Amygdala (tissue), 56 donors: ENCODE data around the gene DYRK4.
A peak's percentile ranks its signal among the peaks of the same experiment; 100 is the strongest.

Experiments used
- DNase-seq, 56 donors: peaks; one replicate each; lab custom pipeline; 2025; lab: John Stamatoyannopoulos, UW

DYRK4 gene

GRCh38 chr12:4609071-4609470 lies 47.1 kb downstream of the DYRK4 start:
- no peak for DNase-seq

- no peak for DNase-seq
Observed at GRCh38 chr12:4610481-4610880, 48.5 kb downstream of the DYRK4 start.

DNA sequence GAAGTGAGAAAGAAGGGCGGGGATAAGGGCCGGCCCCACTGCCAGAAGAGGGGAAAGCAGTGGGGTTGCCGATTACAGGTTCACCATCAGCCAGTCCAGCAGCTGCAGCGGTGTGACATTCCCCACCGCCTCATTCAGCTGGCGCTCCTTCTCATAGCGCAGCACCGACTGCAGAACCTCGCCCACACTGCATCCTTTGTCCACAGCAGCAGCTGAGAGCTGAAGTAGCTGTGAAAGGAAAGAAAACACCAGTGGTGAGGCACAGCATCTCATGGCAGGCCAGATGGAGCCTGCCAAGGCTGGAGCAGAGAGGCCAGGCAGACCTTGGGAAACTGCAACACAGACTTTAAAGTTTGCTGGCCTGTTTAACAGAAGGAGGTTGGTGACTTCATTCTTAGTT lies 53.7 kb downstream of the DYRK4 start:
- peak in 31 of 56 donors; percentile 2 to 70 (median 12) for DNase-seq

- no peak for DNase-seq
Observed at GRCh38 chr12:4621511-4621910, 59.5 kb downstream of the DYRK4 start.

DNA sequence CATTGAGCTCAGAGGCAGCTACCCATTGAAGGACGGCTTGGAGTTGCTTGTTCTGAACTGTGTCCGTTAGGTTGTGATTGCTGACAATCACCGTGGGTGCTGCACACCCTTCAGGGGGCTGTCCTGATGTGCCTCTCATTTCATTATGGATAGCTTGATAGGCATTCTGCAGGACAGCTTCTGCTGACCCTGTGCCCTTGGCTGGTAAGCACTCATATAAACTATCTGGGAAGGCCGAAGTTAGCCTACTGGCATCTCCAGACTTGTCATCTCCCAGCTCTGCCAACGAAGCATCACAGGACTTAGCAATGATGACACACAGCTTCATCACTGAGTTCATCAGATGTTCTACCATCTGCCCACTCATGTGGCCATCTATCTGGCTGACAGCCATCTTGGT lies 64.5 kb downstream of the DYRK4 start:
- no peak for DNase-seq

- DNase-seq: no peak
Observed at GRCh38 chr12:4628406-4628805, 66.4 kb downstream of the DYRK4 start.

- no peak for DNase-seq
Observed at GRCh38 chr12:4630262-4630661, 68.3 kb downstream of the DYRK4 start.

DNA sequence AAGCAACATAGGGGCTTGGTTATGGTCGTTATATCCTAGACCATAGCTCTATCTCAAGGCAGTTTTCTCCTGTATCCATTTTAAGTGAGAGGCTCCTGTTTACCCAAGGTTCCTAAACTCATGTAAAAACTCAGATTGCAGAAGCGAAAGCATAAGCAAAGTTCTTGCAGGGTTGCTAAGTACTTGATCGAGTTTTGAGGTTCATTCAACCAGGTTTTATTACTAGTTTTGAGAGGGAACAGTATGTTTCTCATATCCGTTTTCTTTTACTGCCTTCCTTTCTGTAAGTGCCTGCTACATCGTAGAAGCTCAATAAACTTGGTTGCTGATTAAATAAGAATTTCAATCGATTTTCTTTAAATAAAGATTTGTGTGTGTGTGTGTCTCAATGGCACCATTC lies 81.7 kb downstream of the DYRK4 start:
- DNase-seq: no peak

- DNase-seq: no peak
Observed at GRCh38 chr12:4645023-4645422, 83.0 kb downstream of the DYRK4 start.

GRCh38 chr12:4648104-4648500 lies 86.1 kb downstream of the DYRK4 start:
- no peak for DNase-seq

DNA sequence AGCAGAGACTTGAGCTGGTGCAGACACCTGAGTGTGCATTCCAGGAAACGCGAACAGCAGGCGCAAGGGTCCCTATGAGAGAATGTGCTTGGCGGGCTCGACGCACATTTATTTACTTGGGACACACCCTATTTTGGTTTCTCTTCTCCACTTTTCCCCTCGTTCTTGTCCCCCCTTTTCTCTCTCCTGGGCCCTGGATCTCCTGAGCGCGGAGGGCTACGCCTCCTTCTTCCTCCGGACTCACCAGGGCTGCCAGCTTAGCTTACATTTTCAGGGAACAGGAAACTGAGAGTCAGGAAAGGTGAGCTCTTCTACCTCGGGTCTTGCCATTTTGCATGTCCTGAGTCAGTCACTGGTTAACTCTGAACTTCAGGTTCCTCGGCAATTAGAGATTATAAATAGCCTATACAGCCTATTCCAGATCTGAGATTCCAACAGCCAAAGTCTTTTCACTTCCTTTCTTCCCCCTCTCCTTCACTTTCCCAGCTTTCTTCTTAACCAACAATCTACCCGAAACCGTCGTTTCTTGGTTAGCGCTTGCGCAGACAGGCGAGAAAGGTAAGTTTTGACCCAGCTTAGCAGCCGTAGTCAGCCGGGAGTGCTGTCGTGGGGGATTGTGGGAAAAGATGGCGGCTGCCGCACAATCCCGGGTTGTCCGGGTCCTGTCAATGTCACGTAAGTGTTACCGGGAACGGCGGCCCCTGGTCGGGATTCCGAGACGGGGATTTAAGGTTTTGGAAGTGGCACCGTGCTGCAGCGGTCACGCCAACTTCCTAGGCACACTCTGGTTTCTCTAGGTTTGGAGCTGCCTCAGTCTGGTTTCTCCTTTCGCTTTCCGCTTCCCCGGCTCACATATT lies 86.7 kb downstream of the DYRK4 start, which contains the start of the genes AKAP3 and NDUFA9:
AKAP3 (minus strand) TSS at position 551 of the 857 bp plus-strand sequence. CDS start 10,855 bp downstream, outside the sequence.
NDUFA9 (plus strand) TSS at position 614 of the 857 bp plus-strand sequence; CDS start at position 627, 13 bp downstream.
- DNase-seq: peak; percentile 19 to 89 (median 76)

GRCh38 chr12:4649358-4649661 lies 87.3 kb downstream of the DYRK4 start:
- DNase-seq: no peak

DNA sequence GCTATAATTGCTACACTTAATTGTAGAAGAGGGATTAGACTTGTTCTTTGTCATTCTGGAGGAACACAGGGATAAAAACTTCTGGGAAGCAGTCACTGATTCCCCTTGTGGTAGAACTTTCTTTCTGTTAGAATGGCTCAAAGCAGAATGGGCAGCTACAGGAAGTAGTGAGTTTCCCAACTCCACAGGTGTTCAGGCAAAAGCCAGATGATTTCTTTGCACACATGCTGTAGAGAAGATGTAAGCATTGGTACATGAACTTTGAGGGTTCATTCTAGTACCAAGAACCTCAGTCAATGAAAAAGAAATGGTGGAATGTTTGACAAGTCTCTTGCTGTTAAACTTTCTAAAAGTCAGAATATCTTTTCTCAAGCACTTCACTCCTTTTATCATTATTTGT lies 91.2 kb downstream of the DYRK4 start:
- DNase-seq: no peak

DNA sequence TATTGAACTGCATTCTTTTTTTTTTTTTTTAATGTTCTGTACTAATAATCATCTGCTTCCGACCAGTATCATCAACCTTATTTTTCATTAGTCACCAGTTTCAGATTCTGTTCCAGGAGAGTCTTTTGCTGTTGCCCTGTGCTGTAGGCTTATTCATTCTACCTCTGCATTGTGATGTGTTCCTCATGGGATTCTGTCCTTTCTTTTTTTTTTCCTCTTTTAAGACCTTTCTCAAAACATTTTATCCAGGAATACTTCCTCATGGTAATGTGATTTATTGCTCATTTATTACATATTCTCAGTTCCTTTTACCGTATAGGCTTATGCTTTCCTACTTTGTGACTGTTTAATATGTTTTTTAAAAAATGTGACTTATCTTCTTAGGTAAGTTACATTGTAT lies 91.7 kb downstream of the DYRK4 start:
- DNase-seq: no peak
